ENCODE measurements around the gene MREG.

GRCh38 chr2:216002101-216002678 lies 11.2 kb downstream of the MREG start:
- TF ChIP-seq POLR2AphosphoS5 (IDR thresholded peaks at IDR 0.05; ENCODE audit: low read depth, low read length) (no peak), REST (IDR thresholded peaks at IDR 0.05; ENCODE audit: insufficient read depth in 1 of 2, low read depth in 2 of 2, low read length in 2 of 2) (no peak), SIN3A (IDR thresholded peaks at IDR 0.05; ENCODE audit: borderline replicate concordance, insufficient read depth, low read length) (no peak), TAF1 (IDR thresholded peaks at IDR 0.05; ENCODE audit: borderline replicate concordance, insufficient read depth, low read length) (no peak), FOXP2 (optimal IDR thresholded peaks at IDR 0.05; ENCODE audit: borderline replicate concordance, extremely low read depth, extremely low read length, insufficient read depth) (no peak)

All from PFSK-1 (cell line).